SK-MEL-5 (cell line): ENCODE measurements around the gene TMEM271. TPM values are rescaled to one million over a fixed set of nuclear protein-coding genes. Genes with fewer than 3 reads are reported as not detected.

Experiments used
- DNase-seq: peaks from one replicate; pipeline ENCODE4 v3.0.0-alpha.2; 2016; ENCODE audit warnings: low read depth, low spot score
- in situ Hi-C: cut with HindIII; loops from 2 replicates; pipeline ENCODE4 v1.10.0; 2016; ENCODE audit warnings: low sequenced_read_pairs, high pct_unique_total_duplicates, low pct_unique_long_range_greater_than_20kb
- total RNA-seq: library from RNA; depleted of rRNA; stranded (reverse); fragments of >200 nt; shearing (Covaris generic); gene quantifications from 2 replicates; pipeline ENCODE4 v1.2.3, GENCODE V29; 2014

TMEM271 gene
- total RNA-seq, 1 experiment from 2014 or later: not detected

DNA sequence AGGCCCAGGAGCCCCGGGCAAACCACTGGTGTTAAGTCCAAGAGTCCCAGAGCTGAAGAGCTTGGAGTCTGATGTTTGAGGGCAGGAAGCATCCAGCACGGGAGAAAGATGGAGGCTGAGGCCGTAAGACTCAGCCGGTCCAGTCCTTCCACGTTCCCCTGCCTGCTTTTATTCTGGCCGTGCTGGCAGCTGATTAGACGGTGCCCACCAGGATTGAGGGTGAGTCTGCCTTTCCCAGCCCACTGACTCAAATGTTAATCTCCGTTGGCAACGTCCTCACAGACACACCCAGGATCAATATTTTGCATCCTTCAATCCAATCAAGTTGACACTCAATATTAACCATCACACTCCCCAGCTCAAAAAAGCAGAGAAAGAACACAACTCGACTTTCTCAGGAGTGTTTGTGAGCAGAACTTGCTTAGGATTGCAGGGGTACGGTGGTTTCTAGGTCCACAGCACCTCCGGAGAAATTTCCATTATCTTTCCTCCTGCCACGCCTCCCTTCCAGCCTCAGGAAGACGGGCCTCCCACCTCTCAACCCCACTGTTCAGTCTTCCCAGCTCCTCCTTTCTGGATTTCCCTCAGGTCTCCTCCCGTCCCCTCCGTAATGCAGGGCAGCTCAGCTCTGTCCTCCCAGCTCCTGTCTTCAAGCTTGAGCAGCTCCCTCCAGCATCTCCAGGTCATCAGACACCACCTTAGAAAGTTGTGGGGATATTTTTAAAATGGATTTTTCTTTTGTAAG, 13.3 kb upstream of the TMEM271 start:
- no peak for DNase-seq
- in situ Hi-C loops: no loop called here

DNA sequence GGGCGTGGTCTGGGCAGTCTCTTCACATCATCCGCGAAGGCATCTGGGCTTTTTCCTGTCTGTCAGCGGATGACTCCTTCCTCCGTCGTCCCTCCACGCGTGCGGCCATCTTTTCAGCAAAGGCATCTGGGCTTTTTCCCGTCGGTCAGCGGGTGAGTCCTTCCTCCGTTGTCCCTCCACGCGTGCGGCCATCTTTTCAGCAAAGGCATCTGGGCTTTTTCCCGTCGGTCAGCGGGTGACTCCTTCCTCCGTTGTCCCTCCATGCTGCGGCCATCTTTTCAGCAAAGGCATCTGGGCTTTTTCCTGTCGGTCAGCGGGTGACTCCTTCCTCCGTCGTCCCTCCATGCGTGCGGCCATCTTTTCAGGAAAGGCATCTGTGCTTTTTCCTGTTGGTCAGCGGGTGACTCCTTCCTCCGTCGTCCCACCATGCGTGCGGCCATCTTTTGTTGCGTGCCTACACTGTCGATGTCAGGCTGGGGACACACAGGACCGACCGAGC, 12.3 kb upstream of the TMEM271 start:
- no peak for DNase-seq
- in situ Hi-C loops: no loop called here

DNA sequence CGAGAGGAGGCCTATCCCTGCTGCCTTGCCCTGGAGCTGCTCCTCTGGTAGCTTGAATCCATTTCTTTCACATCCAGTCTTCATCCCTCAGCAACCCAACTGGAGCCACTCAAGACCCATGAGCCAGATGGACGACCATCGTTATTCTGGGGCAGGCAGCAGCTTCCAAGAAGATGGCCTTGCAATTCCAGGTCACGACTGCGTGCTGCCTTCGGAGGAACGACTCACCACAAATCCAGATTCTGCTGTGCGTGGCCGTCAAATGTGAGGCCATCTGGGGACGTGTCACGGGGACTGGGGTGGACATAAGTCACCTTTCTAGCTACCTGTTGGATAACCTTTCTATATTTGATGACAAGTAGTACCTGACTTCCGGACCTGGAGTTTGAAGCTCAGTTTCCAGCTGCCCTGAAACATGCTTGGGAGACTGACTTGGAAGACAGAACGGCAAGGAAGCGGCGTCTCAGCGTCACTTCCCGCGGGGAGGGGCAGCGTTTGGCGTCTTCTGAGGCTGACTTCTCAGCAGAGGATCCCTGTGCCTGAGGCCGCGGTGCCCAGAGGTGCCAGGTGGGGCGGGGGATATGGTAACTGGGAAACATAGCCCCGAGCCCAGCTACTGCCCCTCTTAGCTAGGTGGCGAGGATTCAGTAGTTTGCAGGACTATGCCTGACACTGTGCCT, 11.7 kb upstream of the TMEM271 start:
- DNase-seq: no peak
- in situ Hi-C loops: no loop called here

- in situ Hi-C loops: no loop called here
- DNase-seq: no peak
These were observed 7.7 kb upstream of the TMEM271 start for GRCh38 chr4:583820-584219.

GRCh38 chr4:581753-582361, 5.8 kb upstream of the TMEM271 start:
- DNase-seq: peak; percentile 37
- in situ Hi-C loops: no loop called here

- DNase-seq: no peak
- in situ Hi-C loops: no loop called here
These were observed 5.1 kb upstream of the TMEM271 start for GRCh38 chr4:581181-581580.

- in situ Hi-C loops: no loop called here
- no peak for DNase-seq
These were observed 3.6 kb upstream of the TMEM271 start for GRCh38 chr4:579543-580175.

DNA sequence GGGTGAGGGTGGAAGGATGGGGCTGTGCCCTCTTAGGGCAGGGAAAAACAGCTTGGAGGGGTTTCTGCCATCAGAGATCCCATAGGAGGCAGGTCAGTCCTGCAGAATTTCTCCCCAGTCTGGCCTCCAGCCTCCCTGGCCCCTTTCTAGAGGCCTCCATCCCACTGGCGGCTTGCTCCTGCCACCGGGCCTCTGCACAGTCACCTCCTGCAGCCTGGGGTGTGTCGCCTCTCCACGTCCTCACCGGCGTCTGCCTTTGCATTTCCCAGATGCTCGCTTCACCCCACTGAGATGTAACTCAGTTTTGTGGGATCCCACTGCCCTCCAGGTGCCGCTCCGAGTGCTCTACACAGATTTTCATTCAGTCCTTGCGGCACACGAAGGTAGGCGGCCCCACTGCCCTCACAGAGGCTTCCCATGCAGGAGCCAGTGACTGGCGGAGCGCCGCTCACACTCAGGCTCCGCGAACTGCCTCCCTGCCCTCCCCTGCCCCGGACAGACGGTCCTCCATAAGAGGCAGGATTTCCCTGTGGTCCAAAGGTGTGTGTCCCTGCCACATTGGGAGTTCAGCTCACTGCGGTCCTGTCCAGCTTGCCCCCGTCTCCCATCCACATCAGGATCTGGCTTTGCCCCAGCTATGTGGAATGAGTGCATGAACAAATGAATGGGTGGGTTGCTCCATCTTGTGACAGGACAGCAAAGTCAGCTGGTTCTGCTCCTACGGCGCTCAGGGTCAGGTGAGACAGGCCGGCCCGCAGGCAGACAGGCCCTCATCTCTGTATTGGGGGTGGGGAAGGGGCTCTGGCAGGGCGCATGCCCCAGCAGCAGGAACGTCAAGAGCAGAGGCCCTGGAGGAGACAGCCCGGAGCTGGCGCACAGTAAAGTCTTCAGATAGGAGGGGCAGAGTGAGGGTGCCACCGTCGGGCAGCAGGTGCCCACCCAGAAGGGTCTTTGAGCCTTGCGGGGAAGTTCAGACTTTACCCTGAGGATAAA, 2.7 kb upstream of the TMEM271 start:
- no peak for DNase-seq
- in situ Hi-C loops: no loop called here

DNA sequence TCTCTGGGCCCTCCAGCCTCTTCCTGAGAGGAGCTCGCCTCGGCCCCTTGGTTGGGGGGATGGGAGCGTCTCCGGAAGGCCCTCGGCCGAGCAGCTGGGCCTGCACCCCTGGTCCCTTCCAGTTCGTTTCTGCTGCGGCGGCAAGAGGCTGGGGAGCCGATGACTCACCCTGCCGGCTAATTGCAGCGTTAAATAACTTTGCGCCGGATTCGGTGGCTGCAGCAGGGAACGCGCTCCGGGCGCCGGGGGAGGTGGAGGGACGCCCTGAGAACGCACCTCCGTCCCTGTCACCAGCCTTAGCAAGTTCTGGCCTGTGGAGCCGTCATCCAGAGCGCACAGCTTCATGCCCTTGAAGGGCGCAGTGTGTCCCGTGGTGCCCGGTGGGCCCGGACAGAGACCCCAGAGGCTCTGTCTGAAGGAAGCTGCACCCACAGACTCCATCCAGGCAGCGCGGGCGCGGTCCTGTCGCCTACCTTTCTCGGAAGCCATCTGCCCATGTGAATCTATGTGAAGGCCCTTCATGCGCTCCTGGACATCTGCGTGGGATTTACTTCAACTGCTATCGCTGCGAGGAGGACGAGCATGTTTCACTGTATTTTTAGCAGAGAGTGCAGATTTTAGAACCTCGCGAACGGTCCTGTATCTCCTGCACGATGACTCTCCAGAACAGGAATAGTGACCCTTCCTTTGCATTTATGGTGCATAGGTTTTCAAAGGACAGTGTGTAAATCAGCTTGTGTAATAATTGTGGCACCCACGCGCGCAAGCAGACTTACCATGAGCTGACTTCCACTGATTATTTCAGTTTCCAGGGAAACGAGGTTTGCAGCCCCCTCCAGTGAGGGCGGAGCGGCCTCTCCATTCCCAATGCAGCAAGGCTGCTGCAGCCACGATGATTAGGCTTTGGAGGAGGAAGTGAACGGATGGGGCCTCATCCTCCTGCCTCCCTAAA, 1.7 kb upstream of the TMEM271 start:
- DNase-seq: no peak
- in situ Hi-C loops: no loop called here

GRCh38 chr4:576991-577498, 950 bp upstream of the TMEM271 start:
- in situ Hi-C loops: no loop called here
- no peak for DNase-seq

DNA sequence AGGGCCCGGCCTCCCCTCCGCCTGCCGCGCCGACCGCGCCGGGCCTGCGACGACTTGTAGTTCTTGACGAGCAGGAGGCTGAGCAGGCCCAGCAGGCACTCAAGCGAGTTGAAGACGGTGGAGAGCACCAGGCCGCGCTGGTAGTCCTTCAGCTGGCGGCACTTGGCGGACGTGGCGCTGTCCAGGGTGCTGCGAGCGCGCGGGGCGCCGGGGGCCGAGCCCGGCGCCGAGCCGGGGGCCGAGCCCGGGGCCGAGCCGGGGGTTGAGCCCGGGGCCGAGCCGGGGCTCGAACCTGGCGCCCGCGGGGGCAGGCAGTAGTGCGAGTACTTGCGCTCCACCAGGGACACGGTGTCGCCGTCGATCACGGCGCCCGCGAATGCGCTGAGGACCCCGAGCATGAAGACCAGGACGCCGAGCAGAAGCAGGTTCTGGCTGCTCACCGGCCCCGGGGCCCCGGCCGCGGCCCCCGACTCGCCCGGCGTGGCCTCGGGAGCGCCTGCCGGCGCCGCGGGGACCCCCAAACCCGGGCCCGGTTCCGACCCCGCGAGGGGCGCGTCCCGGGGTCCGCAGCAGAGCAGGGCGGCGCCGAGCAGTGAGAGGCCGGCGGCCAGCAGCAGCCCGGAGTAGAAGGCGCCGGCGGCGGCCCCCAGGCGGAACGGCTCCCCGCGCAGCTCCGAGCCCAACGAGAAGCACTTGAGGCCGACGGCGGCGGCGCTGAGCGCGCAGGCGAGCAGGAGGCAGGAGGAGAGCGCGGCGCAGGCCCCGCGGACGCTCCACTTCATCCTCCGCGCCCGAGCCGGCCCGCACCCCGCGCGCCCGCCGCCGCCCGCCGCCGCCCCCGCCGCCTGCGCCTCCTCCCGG, 584 bp downstream of the TMEM271 start:
- in situ Hi-C loops: no loop called here
- no peak for DNase-seq

DNA sequence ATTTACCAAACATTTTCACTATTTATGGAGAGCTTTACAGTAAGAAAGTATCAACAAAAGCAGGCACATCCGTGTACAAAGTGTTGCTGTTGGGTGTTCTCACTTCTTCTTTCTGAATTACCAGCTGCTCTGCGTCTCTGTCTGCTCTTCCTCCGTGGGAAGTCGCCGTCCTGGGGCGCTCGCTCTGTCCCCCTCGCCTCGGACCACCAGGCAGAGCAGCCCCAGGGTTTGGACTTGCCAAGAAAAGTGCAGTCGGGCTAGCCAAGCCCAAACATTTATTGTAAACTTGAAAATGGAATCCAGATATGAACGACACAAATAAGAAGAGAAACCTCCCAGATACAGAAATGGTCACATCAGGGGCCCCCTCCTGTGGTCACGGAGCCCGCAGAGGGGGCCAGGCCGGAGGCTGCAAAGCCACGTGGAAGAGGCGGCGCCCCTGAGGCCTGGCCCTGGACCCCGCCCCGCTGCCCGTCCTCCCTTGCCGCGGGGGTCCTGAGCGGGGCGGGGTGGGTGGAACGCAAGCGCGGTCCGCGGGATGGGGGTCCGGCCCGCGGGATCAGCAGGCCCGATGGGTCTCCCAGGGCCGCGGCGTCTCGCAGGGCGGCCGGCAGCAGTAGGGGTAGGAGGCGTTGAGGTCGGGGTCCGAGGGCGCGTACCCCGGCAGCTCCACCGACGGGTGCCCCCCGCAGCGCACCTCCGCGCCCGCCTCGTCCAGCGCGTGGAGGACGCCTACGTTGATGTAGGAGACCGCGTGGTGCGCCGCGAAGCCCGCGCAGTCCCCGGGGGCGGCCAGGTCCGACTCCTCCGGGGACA, 1.5 kb downstream of the TMEM271 start:
- in situ Hi-C loops: no loop called here
- DNase-seq: no peak

DNA sequence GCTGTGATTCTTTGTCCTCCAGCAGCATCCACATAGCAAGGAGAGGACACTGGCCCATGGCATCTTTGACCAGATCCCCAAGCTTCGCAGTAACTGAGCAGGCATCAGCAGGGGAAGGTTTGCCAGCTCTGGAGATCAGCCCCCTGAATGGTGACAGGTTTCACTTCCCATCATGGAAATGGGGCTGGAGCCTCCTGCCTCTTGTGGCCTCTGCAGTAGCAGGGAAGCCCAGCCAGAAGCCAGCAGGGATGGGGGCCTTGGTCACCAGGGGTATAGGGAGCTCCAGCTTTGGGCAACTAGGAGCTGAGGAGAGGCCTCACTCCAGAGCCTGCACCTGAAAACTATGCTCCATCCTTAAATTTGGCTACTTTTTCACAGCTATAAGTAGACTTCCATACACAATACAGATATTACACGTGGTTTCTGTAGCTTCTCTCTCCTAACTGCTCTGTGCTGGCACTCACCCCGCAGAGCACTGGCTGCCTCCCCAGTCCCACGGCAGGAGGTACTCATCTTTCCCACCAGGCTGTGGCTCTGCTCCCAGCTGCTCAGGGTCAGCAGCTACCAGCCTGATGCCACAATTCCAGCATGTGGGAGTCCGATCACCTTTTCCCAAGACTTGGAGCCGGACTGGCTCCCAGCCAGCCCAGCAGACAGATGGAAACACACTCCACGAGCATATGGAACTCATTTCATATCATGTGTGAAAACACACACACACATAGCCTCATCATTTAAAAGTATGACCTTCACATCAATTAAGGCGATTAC, 2.8 kb downstream of the TMEM271 start:
- in situ Hi-C loops: no loop called here
- DNase-seq: no peak

DNA sequence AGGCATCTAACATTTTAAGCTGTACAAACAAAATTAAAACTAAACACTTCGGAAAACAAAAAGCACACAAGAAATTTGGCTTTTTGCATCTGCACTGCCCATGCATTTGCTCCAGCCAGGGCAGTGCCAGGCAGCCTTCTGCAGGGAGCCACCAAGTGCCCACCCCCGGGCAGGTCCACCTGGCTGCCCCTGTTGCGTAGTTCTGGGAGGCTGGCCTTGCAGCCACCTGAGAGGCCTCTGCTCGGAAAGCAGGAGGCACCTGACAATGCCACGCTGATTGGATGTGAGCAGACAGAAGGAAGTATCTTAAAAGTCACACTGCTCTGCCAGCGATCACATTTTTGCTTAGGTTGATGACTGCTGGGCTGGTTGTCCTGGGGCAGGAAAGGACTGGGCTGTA, 3.5 kb downstream of the TMEM271 start:
- in situ Hi-C loops: no loop called here
- DNase-seq: no peak
